GM12864 (cell line): ENCODE results near the gene ACTN4.

Experiments used
- DNase-seq: peaks from one replicate; pipeline ENCODE4 v3.0.0-alpha.2; 2011; ENCODE audit warnings: low read depth
- H3K4me3 ChIP-seq: 2 replicates; pipeline ENCODE4 v1.5.1; 2011; ENCODE audit warnings: mild to moderate bottlenecking, low read depth, low read length, control low read depth
- CTCF ChIP-seq: IDR thresholded peaks from 2 replicates; pipeline ENCODE4 v1.5.1; 2011; ENCODE audit warnings: low read depth, mild to moderate bottlenecking, moderate library complexity, low read length, control low read depth, inconsistent platforms; ENCODE audit errors: missing control alignments

The ACTN4 gene

GRCh38 chr19:38674388-38675171 lies 27.1 kb downstream of the ACTN4 start:
- no peak for DNase-seq
- no peak for TF ChIP-seq CTCF
- H3K4me3 ChIP-seq = no peak overlapping the region

GRCh38 chr19:38675611-38676010 lies 28.2 kb downstream of the ACTN4 start:
- no peak for TF ChIP-seq CTCF
- H3K4me3 ChIP-seq = no peak overlapping the region
- DNase-seq = no peak

- TF ChIP-seq CTCF = no peak
- H3K4me3 ChIP-seq = no peak overlapping the region
- DNase-seq = no peak
Measured at GRCh38 chr19:38676023-38676877, 28.8 kb downstream of the ACTN4 start.

GRCh38 chr19:38676878-38677646 lies 29.6 kb downstream of the ACTN4 start:
- no peak for DNase-seq
- H3K4me3 ChIP-seq = no peak overlapping the region
- TF ChIP-seq CTCF = no peak

GRCh38 chr19:38678217-38678890 lies 30.9 kb downstream of the ACTN4 start:
- no peak overlapping the region for H3K4me3 ChIP-seq
- DNase-seq = no peak
- TF ChIP-seq CTCF = no peak

- no peak for DNase-seq
- no peak overlapping the region for H3K4me3 ChIP-seq
- no peak for TF ChIP-seq CTCF
Measured at GRCh38 chr19:38678891-38679494, 31.5 kb downstream of the ACTN4 start.
